HG03060 (cell line): ENCODE measurements around the gene IMP4.
A peak's percentile ranks its signal among the peaks of the same experiment; 100 is the strongest.

Experiments
- ATAC-seq: cut with Tn5 transposase; IDR thresholded peaks from one replicate; pipeline ENCODE4 v1.9.1; 2021; ENCODE audit warnings: low read depth, moderate number of reproducible peaks; ENCODE audit not compliant: unreplicated experiment

The IMP4 gene

GRCh38 chr2:130355172-130355577, 12.5 kb downstream of the IMP4 start:
- ATAC-seq, result no peak

- peak; percentile 51 for ATAC-seq
Measured at GRCh38 chr2:130355578-130356431, 13.1 kb downstream of the IMP4 start, which contains the start of gene PTPN18. PTPN18 (plus strand) TSS chr2:130356056; CDS start chr2:130356108, 52 bp downstream.

GRCh38 chr2:130357864-130358263, 15.2 kb downstream of the IMP4 start:
- ATAC-seq, result no peak

GRCh38 chr2:130358420-130359350, 16.0 kb downstream of the IMP4 start:
- no peak for ATAC-seq

GRCh38 chr2:130359466-130359865, 16.8 kb downstream of the IMP4 start:
- no peak for ATAC-seq

- ATAC-seq, result no peak
Measured at GRCh38 chr2:130363479-130363878, 20.8 kb downstream of the IMP4 start.

- ATAC-seq, result no peak
Measured at GRCh38 chr2:130365075-130365474, 22.4 kb downstream of the IMP4 start.

GRCh38 chr2:130365963-130366362, 23.3 kb downstream of the IMP4 start:
- ATAC-seq, result no peak

GRCh38 chr2:130366720-130367119, 24.0 kb downstream of the IMP4 start:
- ATAC-seq, result no peak

GRCh38 chr2:130368786-130369185, 26.1 kb downstream of the IMP4 start:
- ATAC-seq, result no peak

GRCh38 chr2:130369311-130369964, 26.7 kb downstream of the IMP4 start:
- no peak for ATAC-seq

- no peak for ATAC-seq
Measured at GRCh38 chr2:130369965-130370341, 27.3 kb downstream of the IMP4 start.

- ATAC-seq, result no peak
Measured at GRCh38 chr2:130370490-130370889, 27.8 kb downstream of the IMP4 start.

- ATAC-seq, result peak; percentile 27
Measured at GRCh38 chr2:130371723-130372054, 29.0 kb downstream of the IMP4 start.

GRCh38 chr2:130372055-130372832, 29.5 kb downstream of the IMP4 start:
- peak; percentile 37 for ATAC-seq

- peak; percentile 1 for ATAC-seq
Measured at GRCh38 chr2:130372833-130373807, 30.4 kb downstream of the IMP4 start.

- ATAC-seq, result no peak
Measured at GRCh38 chr2:130373808-130374365, 31.2 kb downstream of the IMP4 start.

GRCh38 chr2:130374587-130375290, 32.0 kb downstream of the IMP4 start:
- ATAC-seq, result no peak
